T-helper 1 cell treated with Interleukin-12 subunit alpha and Interleukin-12 subunit beta and Interleukin-4 antibody, amounts not matched to agents 30 μg/mL and 1 μg/mL, for 36 hours (primary cell): ENCODE results near the gene ING3.

Experiments used
- H3K27ac Mint-ChIP-seq: one replicate; pipeline ENCODE4 v1.8.0; 2021; ENCODE audit warnings: mild to moderate bottlenecking, mixed read lengths
- H3K27me3 Mint-ChIP-seq: one replicate; pipeline ENCODE4 v1.8.0; 2021; ENCODE audit warnings: low read depth, mixed read lengths
- H3K36me3 Mint-ChIP-seq: one replicate; pipeline ENCODE4 v1.8.0; 2021; ENCODE audit warnings: low read depth, mixed read lengths
- H3K4me1 Mint-ChIP-seq: one replicate; pipeline ENCODE4 v1.8.0; 2021; ENCODE audit warnings: low read depth, mixed read lengths
- H3K4me3 Mint-ChIP-seq: one replicate; pipeline ENCODE4 v1.8.0; 2021; ENCODE audit warnings: mild to moderate bottlenecking, moderate library complexity, mixed read lengths
- H3K9me3 Mint-ChIP-seq: one replicate; pipeline ENCODE4 v1.8.0; 2021; ENCODE audit warnings: mixed read lengths

Gene ING3

DNA sequence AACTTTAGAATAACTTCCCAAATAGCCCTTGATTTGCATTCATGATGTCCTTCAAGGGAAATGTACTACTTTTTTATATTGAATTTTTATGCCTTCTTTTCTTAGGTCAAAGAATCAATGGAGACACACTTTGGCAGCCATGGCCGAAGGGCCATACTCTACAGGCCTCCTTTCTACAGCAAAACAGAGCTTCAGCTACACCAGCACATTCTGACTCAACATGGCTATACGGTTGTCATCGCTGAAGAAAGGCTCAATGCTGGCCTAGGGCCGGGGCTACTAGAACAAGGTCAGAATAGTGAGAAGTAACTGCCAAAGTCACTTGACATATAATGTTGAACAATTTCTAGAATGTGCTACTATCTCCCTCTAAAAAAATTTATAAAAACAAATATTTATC is 65.0 kb downstream of the ING3 start:
- no peaks in the 10 kb centered on the region for H3K9me3 Mint-ChIP-seq

DNA sequence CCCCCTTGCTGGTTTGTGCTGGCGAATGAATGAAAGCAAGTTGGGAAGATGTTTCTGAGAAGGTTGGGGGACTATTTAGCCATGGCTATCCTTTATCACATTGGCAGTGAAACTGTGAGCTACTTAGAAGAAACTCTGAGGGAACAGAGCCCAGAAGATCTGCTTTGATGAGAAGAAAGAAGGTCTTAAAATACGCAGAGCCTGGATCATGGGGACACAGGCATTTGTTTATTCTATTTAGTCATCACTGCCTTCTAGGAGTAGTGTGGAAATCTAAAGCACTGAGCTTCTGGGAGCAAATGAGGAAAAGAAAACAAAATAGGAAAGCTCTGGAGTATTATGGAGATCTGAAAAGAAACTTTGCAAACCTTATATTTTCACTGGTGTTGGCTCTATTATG is 66.4 kb downstream of the ING3 start:
- Mint-ChIP-seq H3K4me3 (no peak overlapping the region), H3K36me3 (no peaks in the 10 kb centered on the region), H3K27me3 (peaks cover 18% of the 10 kb centered on the region), H3K9me3 (no peaks in the 10 kb centered on the region), H3K27ac (no peak overlapping the region), H3K4me1 (no peaks in the 10 kb centered on the region)

More for the DNA sequence above, 65.0 kb downstream of the ING3 start:
- Mint-ChIP-seq H3K27ac (no peak overlapping the region), H3K4me1 (no peaks in the 10 kb centered on the region), H3K36me3 (no peaks in the 10 kb centered on the region), H3K4me3 (no peak overlapping the region), H3K27me3 (peaks cover 18% of the 10 kb centered on the region)

DNA sequence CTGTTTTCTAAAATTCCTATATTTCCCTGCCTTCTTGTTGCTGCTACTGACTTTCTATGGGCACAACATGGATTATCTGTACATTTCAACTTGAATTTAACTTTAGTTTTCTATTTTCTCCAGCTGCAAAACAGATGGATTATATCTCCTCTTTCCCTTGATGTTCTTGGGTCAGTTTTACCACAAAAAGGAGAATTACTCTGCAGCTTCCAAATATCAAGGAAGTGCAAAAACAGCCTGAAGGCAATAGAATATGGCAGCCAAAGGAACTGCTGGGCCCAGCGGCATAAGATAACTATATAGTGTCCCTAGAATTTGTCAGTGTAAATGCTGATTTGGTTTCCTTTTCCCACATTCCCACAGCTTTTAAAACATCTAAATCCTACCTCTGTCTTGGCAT is 67.0 kb downstream of the ING3 start:
- Mint-ChIP-seq H3K9me3 (no peaks in the 10 kb centered on the region), H3K4me1 (no peaks in the 10 kb centered on the region), H3K27ac (no peak overlapping the region)

DNA sequence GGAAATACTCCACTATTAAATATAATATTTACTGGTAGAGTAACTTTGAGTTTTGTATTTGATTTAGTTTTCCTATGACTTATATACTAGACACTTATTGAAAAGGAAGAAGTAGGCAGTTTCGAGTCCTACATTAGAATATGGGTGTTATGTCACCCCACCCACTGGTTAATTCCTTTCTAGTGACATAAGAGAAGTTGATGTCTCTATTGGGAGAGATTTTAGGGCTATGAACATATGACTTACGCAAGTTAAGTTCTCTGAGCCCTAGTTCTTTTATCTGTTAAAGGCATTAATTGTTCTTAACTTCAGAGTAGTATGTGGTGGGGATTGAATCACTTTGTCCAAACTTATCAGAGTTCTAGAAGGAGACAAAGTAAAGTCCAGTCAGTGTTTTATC is 68.4 kb downstream of the ING3 start:
- Mint-ChIP-seq H3K27ac (no peak overlapping the region), H3K4me3 (no peak overlapping the region), H3K27me3 (peaks cover 13% of the 10 kb centered on the region), H3K9me3 (no peaks in the 10 kb centered on the region), H3K4me1 (no peaks in the 10 kb centered on the region), H3K36me3 (no peaks in the 10 kb centered on the region)

More for the DNA sequence above, 67.0 kb downstream of the ING3 start:
- Mint-ChIP-seq H3K27me3 (peaks cover 18% of the 10 kb centered on the region), H3K36me3 (no peaks in the 10 kb centered on the region), H3K4me3 (no peak overlapping the region)

DNA sequence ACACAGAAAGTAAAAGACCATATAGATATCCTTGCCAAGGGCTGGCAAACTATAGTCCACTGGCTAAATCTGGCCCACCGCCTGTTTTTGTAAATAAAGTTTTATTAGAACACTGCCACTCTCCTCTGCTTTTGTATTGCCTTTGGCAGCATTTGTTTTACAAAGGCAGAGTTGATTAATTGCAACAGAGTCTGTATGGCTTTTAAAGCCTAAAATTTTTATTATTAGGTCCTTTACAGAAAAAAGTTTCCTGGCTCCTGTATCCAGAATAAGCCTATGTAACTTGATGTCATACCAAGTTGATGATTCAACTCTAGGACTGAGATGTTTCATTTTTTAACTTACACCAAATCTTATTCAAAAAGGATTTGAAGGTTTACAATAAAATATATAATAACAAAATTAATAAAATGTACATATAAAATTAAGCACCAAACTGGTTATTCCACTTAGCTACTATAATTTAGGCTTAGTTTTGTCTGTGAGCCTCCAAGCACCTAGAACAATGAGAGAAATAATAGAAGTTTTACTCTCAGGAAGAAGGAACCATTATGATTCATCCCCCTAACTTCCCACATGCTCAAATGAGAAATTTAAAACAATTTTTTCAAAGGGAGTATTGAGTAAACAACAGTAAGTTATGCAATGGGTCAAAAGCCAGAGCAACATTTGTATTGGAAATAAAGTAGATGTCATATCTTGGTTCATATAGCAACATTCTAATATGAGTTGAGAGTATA is 69.8 kb downstream of the ING3 start:
- Mint-ChIP-seq H3K27me3 (peaks cover 6% of the 10 kb centered on the region), H3K9me3 (no peaks in the 10 kb centered on the region), H3K27ac (no peak overlapping the region), H3K4me3 (no peak overlapping the region), H3K36me3 (no peaks in the 10 kb centered on the region), H3K4me1 (no peaks in the 10 kb centered on the region)

DNA sequence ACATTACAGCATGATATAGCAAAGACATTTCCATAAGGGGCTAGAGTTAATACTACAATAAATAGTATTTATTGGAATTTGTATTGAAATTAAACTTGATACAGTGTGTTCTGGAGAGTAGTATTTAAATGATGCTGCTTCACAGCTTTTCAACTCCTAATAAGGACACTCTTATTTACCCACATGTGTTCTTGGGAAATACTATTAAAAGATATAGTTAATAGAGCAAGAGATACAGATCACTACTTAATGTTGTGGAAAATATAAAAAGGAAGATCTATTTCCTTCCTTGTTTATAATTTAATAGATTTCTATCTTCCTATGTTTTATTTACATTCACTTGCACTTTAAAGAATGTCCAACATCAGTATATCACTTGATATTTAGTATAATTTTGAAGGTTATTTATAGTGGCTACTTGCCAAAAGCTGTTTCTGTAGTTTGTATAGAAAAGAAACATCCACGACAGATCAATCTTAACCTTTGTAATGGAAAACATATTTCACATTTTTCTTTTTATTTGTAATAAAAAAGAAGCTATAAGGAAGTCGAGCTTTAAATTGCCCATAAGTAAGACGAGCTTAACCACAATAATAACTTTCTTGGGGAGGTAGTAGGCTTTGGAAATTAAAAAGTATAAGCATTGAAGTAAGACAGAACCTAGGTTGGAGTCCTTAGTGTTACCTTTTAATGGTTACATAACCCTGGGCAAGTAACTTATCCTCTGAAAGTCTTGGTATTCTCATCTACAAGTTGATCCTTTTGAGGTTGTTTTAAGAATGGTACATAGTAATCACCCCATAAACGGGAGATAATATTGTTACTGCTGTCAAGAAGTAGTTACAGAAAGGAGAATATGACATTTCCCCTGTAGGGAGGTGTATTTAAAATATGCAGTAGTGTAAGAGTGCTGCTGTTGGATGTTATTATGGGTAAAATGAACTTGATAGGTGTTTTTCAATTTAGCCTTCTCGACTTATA is 70.7 kb downstream of the ING3 start:
- Mint-ChIP-seq H3K4me3 (no peak overlapping the region), H3K27me3 (peaks cover 11% of the 10 kb centered on the region), H3K27ac (no peak overlapping the region), H3K36me3 (no peaks in the 10 kb centered on the region), H3K9me3 (no peaks in the 10 kb centered on the region), H3K4me1 (no peaks in the 10 kb centered on the region)

DNA sequence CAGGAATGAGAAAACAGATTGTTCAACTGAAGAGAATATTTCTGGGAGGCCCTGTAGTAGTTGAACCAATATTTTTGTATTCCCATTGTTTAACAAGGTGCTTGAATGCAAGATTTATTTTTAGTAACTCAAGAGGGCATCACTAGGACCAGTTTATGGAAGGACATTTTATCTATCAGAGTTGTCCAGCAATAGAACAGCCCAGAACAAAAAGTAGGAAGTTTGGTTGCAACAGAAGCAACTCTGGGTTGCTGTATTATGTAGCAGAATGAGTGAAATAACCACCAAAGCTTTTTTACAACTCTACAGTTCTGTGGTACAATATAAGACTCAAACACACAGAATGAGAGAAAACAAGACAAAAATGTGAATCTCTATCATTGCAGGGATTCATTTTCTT is 72.6 kb downstream of the ING3 start:
- Mint-ChIP-seq H3K4me3 (no peak overlapping the region), H3K36me3 (no peaks in the 10 kb centered on the region), H3K9me3 (no peaks in the 10 kb centered on the region), H3K4me1 (no peaks in the 10 kb centered on the region), H3K27ac (no peak overlapping the region), H3K27me3 (peaks cover 11% of the 10 kb centered on the region)

DNA sequence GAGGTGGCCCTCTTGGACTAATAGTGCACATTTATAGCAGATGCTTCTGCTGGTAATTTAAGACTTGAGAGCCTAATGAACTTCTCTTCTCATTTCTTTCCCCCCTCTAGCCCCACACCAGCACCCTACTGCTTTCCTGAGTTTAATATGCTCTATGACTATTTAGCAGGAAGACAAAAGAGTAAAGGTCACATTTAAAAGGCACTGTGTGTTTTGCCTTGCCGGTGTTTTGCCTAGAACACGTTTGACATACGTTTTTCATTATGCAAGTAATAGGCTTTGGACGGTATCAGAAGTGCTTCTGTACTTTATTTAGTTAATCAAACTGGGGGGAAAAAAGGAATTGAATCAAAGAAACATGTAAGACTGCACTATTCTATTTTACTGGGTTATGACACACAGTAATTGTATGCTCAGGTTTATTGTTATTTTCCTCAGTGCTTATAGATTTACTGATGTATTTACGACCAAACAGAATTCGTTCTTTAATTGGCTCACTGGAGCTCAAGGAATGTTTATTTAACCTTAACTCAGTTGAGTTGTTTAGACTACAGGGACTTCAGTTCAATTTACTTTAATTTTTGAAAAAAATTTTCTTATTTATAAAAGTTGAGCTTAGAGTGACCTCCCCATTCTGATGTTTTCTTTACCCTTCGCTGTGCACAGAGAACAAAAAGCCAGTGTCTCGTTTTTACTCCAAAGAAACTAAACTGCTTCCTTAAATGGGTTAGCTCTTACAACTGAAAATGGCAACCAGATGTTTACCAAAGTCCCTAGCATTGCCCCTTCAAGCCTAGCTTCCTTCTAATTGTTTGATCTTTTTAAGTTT is 73.3 kb downstream of the ING3 start:
- Mint-ChIP-seq H3K9me3 (no peaks in the 10 kb centered on the region), H3K27ac (no peak overlapping the region), H3K4me1 (no peaks in the 10 kb centered on the region), H3K27me3 (peaks cover 11% of the 10 kb centered on the region), H3K4me3 (no peak overlapping the region), H3K36me3 (no peaks in the 10 kb centered on the region)

DNA sequence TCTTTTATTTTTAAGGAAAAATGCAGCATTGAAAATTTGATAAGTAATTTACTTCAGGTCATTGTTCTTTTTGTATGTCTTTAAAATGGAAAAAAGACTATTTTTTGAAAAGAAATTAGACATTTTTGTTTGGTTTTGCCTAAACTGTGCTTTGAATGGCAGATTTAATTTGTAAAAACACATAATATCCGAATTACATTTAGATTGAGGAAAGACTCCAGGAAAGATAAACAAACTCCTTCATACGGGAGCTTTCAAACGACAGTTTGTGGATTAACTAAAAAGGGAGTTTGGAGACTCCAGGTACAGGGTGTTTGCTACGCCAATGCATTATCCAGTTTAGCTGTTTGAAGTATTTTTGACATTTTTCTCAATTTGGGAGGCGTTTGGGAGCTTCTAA is 74.0 kb downstream of the ING3 start:
- Mint-ChIP-seq H3K27me3 (peaks cover 11% of the 10 kb centered on the region), H3K9me3 (no peaks in the 10 kb centered on the region), H3K4me3 (no peak overlapping the region), H3K36me3 (no peaks in the 10 kb centered on the region), H3K4me1 (no peaks in the 10 kb centered on the region), H3K27ac (no peak overlapping the region)

DNA sequence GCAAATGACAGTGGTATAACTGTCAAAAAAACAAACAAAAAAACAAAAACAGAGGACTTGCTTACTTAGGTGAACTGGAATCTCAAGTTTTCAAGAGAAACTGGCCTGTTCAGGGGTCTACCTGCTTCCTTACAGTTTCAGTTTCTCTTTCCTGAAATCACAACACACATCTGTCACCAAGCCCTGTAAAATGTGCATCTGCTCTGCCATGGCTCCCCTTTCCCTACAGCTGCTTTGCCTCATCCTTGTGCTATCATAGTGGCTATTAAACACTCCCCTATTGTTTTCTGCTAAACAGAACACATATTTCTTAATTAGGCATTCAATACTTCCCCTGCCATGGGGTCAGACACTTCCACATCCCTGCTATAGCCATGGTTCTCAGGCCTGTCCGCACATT is 75.6 kb downstream of the ING3 start:
- no peaks in the 10 kb centered on the region for H3K9me3 Mint-ChIP-seq
- no peak overlapping the region for H3K27ac Mint-ChIP-seq
- no peaks in the 10 kb centered on the region for H3K36me3 Mint-ChIP-seq
- H3K27me3 Mint-ChIP-seq, result peaks cover 11% of the 10 kb centered on the region
- no peak overlapping the region for H3K4me3 Mint-ChIP-seq
- no peaks in the 10 kb centered on the region for H3K4me1 Mint-ChIP-seq

DNA sequence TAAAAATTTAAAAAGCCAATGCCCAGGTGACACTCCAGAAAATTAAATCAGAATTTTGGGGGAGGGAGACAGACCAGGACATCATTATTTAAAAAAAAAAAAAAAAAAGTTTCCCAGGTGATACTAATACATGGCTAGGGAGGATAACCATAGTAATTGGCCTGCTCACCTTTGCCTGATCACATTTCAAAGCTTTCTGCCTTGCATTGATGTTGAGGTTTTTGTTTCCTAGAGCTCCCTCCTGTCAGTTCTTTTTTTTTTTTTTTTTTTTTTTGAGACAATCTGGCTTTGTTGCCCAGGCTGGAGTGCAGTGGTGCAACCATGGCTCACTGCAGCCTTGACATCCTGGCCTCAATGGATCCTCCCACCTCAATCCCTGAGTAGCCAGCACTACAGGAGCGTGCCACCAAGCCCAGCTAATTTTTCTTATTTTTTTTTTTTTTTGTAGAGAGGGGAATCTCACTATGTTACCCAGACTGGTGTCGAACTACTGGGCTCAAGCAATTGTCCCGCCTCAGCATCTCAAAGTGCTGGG is 76.1 kb downstream of the ING3 start:
- H3K4me1 Mint-ChIP-seq, result no peaks in the 10 kb centered on the region
- H3K9me3 Mint-ChIP-seq, result no peaks in the 10 kb centered on the region
- no peaks in the 10 kb centered on the region for H3K36me3 Mint-ChIP-seq
- H3K27me3 Mint-ChIP-seq, result peaks cover 11% of the 10 kb centered on the region
- no peak overlapping the region for H3K4me3 Mint-ChIP-seq
- no peak overlapping the region for H3K27ac Mint-ChIP-seq
